NCI-H2171 (cell line): Measurements from ENCODE around the gene SLC2A6.

Source experiments
- DNase-seq: peaks from one replicate; lab custom pipeline; 2025; lab: John Stamatoyannopoulos, UW

The SLC2A6 gene

GRCh38 chr9:133478851-133479711, at the start of gene SLC2A6:
Gene SLC2A6, minus strand, starts transcription at chr9:133479099. Its CDS starts 40 bp downstream, at chr9:133479059.
- DNase-seq: peak; percentile 93

GRCh38 chr9:133528001-133528875, 49.3 kb upstream of the SLC2A6 start:
- DNase-seq: no peak

- DNase-seq: no peak
These were observed 48.6 kb upstream of the SLC2A6 start for GRCh38 chr9:133527444-133527920.

- no peak for DNase-seq
These were observed 47.9 kb upstream of the SLC2A6 start for GRCh38 chr9:133526721-133527321.

GRCh38 chr9:133525677-133526076, 46.8 kb upstream of the SLC2A6 start:
- no peak for DNase-seq

- DNase-seq: no peak
These were observed 45.9 kb upstream of the SLC2A6 start, which contains the start of gene MYMK for GRCh38 chr9:133524679-133525228. Gene MYMK, minus strand, starts transcription at chr9:133524959. Its CDS starts 115 bp downstream, at chr9:133524844.

GRCh38 chr9:133524146-133524545, 45.2 kb upstream of the SLC2A6 start:
- DNase-seq: no peak

- DNase-seq: no peak
These were observed 44.2 kb upstream of the SLC2A6 start for GRCh38 chr9:133523106-133523505.

- peak; percentile 81 for DNase-seq
These were observed 43.4 kb upstream of the SLC2A6 start for GRCh38 chr9:133522073-133522910.

GRCh38 chr9:133521122-133522072, 42.5 kb upstream of the SLC2A6 start:
- peak; percentile 81 for DNase-seq

GRCh38 chr9:133520121-133520835, 41.4 kb upstream of the SLC2A6 start:
- DNase-seq: no peak

- no peak for DNase-seq
These were observed 40.8 kb upstream of the SLC2A6 start for GRCh38 chr9:133519693-133520092.

- no peak for DNase-seq
These were observed 40.0 kb upstream of the SLC2A6 start for GRCh38 chr9:133518706-133519449.

GRCh38 chr9:133518200-133518599, 39.3 kb upstream of the SLC2A6 start:
- DNase-seq: peak; percentile 14

- DNase-seq: no peak
These were observed 38.8 kb upstream of the SLC2A6 start for GRCh38 chr9:133517711-133518110.

GRCh38 chr9:133516961-133517350, 38.1 kb upstream of the SLC2A6 start:
- no peak for DNase-seq

- DNase-seq: no peak
These were observed 37.5 kb upstream of the SLC2A6 start for GRCh38 chr9:133516256-133516960.
